NCI-H2029 (cell line): ENCODE results near the gene CAMP.

Source experiments
- DNase-seq: peaks from one replicate; lab custom pipeline; 2025; lab: John Stamatoyannopoulos, UW

Gene CAMP

GRCh38 chr3:48214225-48214624, 9.1 kb upstream of the CAMP start:
- DNase-seq: no peak

DNA sequence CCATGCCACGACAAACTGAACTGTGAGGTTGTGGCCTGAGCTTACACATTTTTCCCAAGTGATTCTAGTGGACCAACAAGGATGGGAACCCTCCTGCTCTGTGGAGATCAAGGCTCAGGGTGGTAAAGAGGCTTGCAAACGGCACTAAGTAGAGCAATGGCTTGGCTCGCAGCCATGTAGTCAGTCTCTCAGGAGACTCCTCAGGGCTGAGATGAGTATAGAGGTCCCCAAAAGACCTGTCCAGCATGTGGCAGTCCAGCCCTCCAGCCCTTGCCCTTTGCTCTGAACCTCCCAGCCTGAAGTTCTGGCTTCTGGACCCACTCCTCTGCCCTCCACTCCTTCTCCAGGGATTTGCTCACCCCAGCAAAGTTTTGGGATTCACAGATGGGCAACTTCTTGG, 8.3 kb upstream of the CAMP start:
- DNase-seq: no peak

DNA sequence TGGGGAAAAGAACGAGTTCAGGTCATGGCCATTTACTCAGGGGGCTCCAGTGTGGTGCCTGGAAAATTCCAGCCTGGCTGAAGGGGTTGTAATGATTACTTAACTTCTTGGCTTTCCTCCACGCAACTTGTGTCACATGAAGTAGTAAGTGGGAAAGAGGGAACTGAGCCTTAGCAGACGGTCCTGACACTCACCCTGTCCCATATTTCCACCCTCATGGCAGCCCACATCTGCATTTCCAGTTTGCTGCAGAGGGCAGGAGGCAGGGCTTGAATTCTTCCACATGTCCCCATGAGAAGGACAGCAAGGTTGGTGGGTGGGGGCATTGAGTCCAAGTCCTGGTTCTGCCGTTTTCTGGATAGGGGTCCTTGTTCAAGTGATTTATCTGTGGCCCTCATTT, 7.8 kb upstream of the CAMP start:
- no peak for DNase-seq

DNA sequence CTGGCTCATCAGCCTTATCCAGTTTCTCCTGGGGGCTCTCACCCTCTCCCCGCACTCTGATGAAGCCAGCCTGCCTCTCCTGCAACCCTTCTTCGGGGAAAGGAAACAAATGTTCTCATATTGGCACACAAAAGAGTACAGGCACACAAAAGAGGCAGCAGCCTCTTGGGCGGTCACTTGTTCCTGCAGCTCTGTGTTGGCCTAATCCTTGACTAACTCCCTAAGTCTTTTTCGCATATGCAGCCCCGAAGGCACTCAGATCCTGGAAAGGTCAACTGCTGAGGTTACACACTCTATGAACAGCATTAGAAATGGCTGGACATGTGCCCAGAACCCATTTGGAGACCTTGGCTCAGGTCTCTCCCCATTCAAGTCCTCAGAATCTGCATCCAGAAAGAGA, 7.4 kb upstream of the CAMP start:
- DNase-seq: no peak

- no peak for DNase-seq
Measured at GRCh38 chr3:48217449-48217848, 5.8 kb upstream of the CAMP start.

DNA sequence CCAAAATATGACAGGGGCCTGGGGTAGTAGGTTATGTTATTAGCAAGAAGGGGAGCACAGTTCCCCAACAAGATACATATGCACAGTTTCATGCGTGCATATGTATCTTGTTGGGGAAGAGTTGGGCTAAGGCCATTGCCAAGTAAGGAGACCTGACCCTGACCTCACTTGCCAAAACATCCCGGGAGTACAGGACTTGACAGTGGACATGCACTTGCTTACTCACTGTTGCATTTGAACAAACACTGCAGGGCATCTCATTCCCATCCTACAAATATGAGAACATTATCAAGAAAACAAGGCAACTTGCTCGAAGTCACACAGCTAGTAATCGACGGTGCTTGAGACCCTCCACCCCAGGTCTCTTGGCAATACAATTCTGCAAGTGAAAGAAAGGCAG, 4.8 kb upstream of the CAMP start:
- no peak for DNase-seq

GRCh38 chr3:48219543-48219942, 3.8 kb upstream of the CAMP start:
- DNase-seq: no peak

DNA sequence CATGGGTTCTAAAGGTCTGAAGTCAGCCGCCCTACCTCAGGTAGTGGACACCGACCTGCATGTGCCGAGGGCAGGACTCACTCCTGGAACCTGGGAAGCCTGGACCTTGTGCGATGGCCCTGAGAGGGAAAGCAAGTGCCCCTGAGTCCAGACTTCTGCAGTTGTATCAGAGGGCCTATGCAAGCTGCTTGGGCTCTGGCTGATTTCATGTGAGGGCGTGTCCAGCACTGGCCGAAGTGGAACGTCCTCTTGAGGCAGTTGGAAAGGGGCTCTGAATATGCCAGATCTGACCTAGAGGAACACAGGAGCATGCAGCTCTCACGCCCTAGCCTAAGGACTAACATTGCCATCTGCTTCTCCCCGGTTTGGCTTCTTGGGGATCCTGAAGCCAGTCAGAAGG, 2.5 kb upstream of the CAMP start:
- no peak for DNase-seq

DNA sequence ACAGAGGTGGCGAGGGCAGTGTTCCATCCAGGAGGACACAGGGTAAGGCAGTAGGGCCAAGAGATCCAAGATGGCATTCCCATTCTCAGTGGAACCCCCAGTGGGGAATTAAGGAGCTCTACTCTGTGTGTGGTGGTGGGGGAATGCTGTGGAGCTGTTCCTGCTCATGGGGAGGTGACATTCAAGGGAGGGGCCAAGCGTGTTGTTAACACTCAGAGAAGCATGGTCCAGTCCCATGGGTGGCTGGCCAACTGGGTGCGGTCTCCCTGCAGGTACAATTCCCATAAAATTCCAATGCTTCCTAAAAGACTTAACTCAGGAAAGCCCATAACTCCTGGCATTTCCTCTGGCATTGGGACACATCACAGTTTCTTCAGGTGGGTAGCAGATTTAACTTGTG, 2.3 kb downstream of the CAMP start:
- DNase-seq: no peak

DNA sequence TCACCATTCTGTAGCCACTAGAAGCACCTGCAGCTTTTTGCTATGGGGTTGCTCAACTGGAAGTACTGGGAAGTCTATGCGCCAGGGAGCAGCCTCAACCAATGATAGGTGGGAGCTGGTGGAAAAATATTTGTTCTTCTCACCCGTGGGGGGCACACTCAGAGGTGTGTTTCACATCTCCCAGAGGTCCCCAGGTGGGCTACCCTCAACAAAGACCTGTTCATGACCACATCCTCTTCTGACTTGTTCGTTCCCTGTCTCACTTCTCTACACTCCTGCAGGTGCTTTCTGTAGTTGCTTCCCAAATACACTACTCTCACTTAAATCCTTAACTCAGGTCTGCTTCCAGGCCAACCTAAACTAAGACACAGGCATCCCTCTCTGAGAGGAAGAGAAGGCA, 3.6 kb downstream of the CAMP start:
- DNase-seq: no peak

DNA sequence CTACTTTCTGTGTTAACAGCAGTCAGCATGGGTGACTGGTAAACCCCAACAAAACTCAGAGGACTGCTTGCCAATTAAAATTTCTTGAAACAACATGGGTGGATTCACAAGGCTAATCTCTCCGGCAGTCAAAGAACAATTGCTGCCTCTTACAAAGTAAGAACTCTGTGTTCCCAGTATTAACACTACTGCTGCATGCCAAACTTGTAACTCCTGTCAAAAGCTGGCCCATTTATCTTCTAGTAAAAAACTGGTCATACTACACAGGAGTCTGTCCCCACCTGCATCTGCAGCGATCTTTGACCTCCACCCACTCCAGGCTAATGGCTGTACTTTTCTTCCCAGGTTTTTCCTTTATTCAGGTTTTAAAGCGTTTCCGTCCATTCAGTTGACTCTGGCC, 8.9 kb downstream of the CAMP start:
- no peak for DNase-seq

- peak; percentile 79 for DNase-seq
Measured at GRCh38 chr3:48232734-48233133, 9.4 kb downstream of the CAMP start.

- DNase-seq: no peak
Measured at GRCh38 chr3:48233542-48233941, 10.2 kb downstream of the CAMP start.

- DNase-seq: no peak
Measured at GRCh38 chr3:48236531-48236930, 13.2 kb downstream of the CAMP start.

- DNase-seq: no peak
Measured at GRCh38 chr3:48238531-48239085, 15.3 kb downstream of the CAMP start.

DNA sequence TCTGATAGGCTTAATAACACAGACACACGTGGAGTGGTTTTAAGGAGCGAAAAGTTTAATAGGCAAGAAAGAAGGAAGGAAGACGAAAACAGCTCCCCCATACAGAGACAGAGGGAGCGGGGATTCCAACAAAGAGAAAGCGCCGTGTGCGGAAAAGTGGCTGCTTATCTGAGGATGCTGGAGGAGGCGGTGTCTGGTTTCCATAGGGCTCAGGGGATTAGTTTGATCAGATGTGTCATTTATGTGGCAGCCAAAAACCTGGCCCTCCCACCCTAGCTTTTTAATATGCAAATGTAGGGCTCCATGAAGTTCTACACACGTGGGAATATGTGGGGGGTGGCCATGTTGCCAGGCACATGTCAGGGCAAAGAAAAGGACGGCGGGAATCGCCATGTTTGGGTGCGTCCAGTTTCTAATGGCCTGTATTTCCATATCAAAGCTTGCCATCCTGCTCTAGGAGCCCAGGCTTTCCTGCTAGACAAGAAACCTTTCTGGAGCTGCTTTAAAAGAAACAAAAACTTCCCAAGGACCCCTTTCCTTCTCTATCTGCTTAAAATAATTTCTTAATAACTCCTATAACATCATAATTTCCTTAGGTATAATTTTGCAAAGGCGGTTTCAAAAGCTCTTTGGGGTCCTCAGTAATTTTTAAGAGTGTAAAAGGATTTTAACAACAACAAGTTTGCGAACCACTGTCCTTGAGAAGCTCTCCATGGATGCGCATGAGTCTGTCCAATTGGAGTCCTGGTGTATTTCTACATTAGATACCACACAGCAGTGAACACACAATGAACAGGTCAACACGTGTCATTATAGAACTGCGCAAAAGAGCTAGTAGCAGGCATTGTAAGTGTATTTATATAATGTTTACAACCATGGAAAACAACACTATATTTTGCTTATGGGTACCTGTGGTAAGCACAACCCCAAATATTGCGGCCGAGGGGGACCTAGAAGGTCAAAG, 17.0 kb downstream of the CAMP start:
- DNase-seq: no peak

DNA sequence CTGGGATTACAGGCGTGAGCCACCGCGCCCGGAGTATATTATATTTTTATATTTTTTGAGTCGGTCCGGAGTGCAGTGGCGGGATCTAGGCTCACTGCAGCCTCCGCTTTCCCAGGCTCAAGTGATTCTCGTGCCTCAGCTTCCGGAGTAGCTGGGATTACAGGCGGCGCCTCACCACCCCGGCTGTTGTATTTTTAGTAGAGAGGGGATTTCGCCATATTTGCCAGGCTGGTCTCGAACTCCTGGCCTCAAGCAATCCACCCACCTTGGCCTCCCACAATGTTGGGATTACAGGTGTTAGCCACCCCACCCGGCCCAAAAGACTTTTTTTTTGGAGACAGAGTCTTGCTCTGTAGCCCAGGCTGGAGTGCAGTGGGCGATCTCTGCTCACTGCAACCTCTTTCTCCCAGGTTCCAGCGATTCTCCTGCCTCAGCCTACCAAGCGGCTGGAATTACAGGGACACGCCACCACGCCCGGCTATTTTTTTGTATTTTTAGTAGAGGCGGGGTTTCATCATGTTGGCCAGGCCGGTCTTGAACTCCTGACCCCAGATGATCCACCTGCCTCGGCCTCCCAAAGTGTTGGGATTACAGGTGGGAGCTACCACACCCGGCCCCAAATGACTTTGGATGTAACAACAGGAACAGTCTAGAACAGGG, 18.6 kb downstream of the CAMP start:
- DNase-seq: no peak

DNA sequence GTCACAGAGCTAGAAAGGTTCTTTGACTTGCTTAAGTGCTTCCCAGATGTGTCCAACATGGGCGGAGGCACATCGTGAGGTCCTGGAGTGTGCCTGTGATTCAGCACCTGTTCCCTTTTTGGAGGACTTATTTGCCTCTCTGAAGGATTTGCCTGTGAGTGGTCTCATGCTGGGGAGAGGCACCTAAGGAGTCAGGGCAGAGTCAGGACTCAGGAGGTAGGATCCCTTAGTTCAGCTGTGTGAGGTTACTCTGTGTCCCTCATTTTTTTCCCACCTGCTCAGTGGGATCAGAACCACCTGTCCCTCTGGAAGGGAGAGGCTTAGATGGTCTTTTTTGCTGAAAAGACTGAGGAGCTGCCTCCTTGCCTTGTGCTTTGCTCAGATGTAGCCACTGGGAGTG, 20.6 kb downstream of the CAMP start:
- DNase-seq: no peak

- no peak for DNase-seq
Measured at GRCh38 chr3:48244461-48244860, 21.2 kb downstream of the CAMP start.

- no peak for DNase-seq
Measured at GRCh38 chr3:48245136-48245535, 21.8 kb downstream of the CAMP start.

- DNase-seq: no peak
Measured at GRCh38 chr3:48247401-48247811, 24.1 kb downstream of the CAMP start.

GRCh38 chr3:48248095-48248850, 25.0 kb downstream of the CAMP start:
- DNase-seq: no peak
